Heart left ventricle (tissue), 13 donors: ENCODE data around the gene CAGE1.

Source experiments
- POLR2A ChIP-seq, 2 donors: fragments of 450-650 bp; IDR thresholded peaks; one replicate each; pipeline ENCODE4 v1.6.1; 2017; ENCODE audit warnings: antibody characterized with exemption in 2 of 2, mild to moderate bottlenecking in 2 of 2, moderate library complexity in 2 of 2
- TF ChIP-seq, protein P1 (sequence below), 12 donors: fragments of 200-600 bp; sonication (generic) in 4 of 12; IDR thresholded peaks; one replicate each; pipeline versions ENCODE4 v1.5.0 to v1.8.0; 2018 to 2022; ENCODE audit warnings: antibody characterized with exemption in 12 of 12, mild to moderate bottlenecking in 5 of 12
- donor health status: ischemic (EF 13 %, LVEDD 7.1; RV severe dilation, severe dysfunction).
- donor health status: DM: no; HTN: yes; CAD: no.
- donor health status: DM: no; HTN: no; CAD: no.
- donor health status: ischemic (EF 25% LVEDD 6.9; RV normal size, moderate dysfunction).
- donor health status: ischemic (EF 25% LVEDD 5.7; RV mildly dilated, moderate dysfunction).
- donor health status: ischemic (EF 35%, LVEDD 5.7; RV mildly dilated, moderate dysfunction).
- donor health status: nonischemic (EF 11% LVEDD 7.7; RV severe dilation, severe dysfunction).
- donor health status: DM: yes; HTN: yes; CAD: no.
- donor health status: PGD.
- donor health status: ischemic (EF 29% LVEDD 5.4; RV normal size, mild dysfunction).
- donor health status: nonischemic (EF 23%, LVEDD 6.1; RV moderate dilation, normal function).

DNA sequence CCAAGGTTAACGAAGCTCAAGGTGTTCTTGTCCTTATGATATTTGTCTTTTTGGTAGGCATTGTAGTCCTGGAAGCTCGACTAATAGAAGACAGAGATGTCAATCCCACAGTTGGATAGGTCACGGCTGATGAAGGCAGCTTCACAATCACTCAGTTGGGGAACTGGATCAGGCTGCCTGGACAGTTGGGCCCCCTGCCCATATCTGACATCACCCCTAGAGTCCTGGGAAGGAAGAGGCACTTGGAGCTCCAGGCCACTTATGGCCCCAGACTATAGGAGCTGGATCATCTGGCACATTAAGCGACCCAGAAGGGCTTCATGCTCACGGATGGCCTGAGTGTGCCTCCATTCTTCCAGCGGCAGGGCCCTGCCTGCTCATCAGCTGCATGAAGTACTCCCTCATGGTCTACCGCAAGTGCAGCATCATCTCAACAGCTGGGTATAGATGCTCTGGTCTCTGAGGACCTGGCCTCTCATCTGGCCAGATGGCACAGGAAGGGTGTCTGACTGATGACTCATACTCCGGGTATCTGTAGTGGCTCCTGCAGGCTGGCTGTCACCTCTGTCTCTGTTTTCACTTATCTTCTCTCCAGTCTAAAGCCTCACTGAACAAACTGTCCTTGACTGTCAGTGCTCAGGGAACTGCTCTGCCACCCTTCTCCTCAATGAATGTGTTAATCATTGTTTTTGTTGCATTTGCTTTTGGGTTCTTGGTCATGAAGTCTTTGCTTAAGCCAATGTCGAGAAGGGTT is 47.4 kb downstream of the CAGE1 start:
- TF ChIP-seq, protein P1, sequence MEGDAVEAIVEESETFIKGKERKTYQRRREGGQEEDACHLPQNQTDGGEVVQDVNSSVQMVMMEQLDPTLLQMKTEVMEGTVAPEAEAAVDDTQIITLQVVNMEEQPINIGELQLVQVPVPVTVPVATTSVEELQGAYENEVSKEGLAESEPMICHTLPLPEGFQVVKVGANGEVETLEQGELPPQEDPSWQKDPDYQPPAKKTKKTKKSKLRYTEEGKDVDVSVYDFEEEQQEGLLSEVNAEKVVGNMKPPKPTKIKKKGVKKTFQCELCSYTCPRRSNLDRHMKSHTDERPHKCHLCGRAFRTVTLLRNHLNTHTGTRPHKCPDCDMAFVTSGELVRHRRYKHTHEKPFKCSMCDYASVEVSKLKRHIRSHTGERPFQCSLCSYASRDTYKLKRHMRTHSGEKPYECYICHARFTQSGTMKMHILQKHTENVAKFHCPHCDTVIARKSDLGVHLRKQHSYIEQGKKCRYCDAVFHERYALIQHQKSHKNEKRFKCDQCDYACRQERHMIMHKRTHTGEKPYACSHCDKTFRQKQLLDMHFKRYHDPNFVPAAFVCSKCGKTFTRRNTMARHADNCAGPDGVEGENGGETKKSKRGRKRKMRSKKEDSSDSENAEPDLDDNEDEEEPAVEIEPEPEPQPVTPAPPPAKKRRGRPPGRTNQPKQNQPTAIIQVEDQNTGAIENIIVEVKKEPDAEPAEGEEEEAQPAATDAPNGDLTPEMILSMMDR (IDR thresholded peaks at IDR 0.05) = no peak
- TF ChIP-seq POLR2A (IDR thresholded peaks at IDR 0.05) = no peak
